ENCODE data around the gene LRRC36.

The LRRC36 gene

DNA sequence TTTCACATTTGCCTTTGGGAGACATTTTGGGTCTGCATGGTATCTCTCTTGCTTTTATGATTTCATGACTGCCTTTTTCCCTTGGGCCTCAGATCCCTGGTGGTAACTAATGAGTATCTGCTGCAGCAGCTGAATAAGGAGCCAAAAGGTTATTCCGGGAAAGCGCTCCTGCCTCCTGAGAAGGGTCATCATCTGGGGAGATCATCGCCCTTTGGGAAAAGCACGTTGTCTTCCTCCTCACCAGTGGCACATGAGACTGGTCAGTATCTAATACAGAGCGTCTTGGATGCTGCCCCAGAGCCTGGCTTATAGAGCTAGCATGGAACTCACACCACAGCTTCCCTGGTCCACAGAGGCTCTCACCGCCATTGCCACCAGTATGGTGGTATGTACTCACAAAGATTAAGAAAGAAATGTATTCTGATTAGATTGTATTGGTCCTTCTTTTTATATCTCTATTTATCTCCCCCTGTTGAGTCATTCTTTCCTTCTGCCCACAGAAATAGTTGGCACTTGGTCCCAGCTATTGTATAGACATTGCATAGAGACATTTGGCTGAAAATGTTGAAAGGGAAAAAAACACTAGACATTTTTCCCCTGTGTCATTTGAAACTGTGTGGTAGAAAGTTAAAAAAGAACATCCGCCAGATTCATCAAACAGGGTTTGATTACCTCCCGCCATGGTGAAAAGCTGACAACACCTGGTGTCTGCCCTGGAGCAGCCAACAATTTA is 58.3 kb downstream of the LRRC36 start:
- no peaks in the 10 kb centered on the region for H3K36me3 ChIP-seq
- DNase-seq = no peak
- H3K27me3 ChIP-seq = peaks cover 0 to 4% of the 10 kb centered on the region in 2 donors
- H3K27ac ChIP-seq = no peak overlapping the region
- intact Hi-C loops (cut with DNase I; ENCODE audit: low total_unique reads) = no loop called here
- H3K9me3 ChIP-seq = no peaks in the 10 kb centered on the region
- no peak for TF ChIP-seq CTCF (IDR thresholded peaks at IDR 0.05)
- no peak overlapping the region for H3K4me3 ChIP-seq
- no peaks in the 10 kb centered on the region for H3K4me1 ChIP-seq

GRCh38 chr16:67386861-67387455 is 60.3 kb downstream of the LRRC36 start:
- Histone ChIP-seq H3K27me3 (peaks cover 0 to 20% of the 10 kb centered on the region in 2 donors), H3K36me3 (no peaks in the 10 kb centered on the region), H3K4me1 (peaks cover 0 to 5% (median 0%) of the 10 kb centered on the region in 4 donors), H3K4me3 (no peak overlapping the region), H3K9me3 (no peaks in the 10 kb centered on the region), H3K27ac (no peak overlapping the region)
- intact Hi-C loops (cut with DNase I; ENCODE audit: low total_unique reads) = no loop called here
- TF ChIP-seq CTCF (IDR thresholded peaks at IDR 0.05) = no peak
- DNase-seq = no peak

GRCh38 chr16:67387479-67388079 is 61.0 kb downstream of the LRRC36 start:
- intact Hi-C loops (cut with DNase I; ENCODE audit: low total_unique reads) = no loop called here
- TF ChIP-seq CTCF (IDR thresholded peaks at IDR 0.05) = no peak
- Histone ChIP-seq H3K9me3 (no peaks in the 10 kb centered on the region), H3K4me3 (no peak overlapping the region), H3K36me3 (no peaks in the 10 kb centered on the region), H3K4me1 (peaks cover 0 to 9% (median under 1%) of the 10 kb centered on the region in 4 donors), H3K27ac (no peak overlapping the region), H3K27me3 (peaks cover 0 to 25% of the 10 kb centered on the region in 2 donors)
- no peak for DNase-seq

- no peak for TF ChIP-seq CTCF (IDR thresholded peaks at IDR 0.05)
- DNase-seq = no peak
- H3K36me3 ChIP-seq = no peaks in the 10 kb centered on the region
- H3K4me3 ChIP-seq = no peak overlapping the region
- intact Hi-C loops (cut with DNase I; ENCODE audit: low total_unique reads) = no loop called here
- H3K27me3 ChIP-seq = peaks cover 0 to 31% of the 10 kb centered on the region in 2 donors
- no peaks in the 10 kb centered on the region for H3K9me3 ChIP-seq
- H3K27ac ChIP-seq = no peak overlapping the region
- H3K4me1 ChIP-seq = peaks cover 0 to 15% (median 6%) of the 10 kb centered on the region in 4 donors
These were observed 61.6 kb downstream of the LRRC36 start for GRCh38 chr16:67388191-67388590.

DNA sequence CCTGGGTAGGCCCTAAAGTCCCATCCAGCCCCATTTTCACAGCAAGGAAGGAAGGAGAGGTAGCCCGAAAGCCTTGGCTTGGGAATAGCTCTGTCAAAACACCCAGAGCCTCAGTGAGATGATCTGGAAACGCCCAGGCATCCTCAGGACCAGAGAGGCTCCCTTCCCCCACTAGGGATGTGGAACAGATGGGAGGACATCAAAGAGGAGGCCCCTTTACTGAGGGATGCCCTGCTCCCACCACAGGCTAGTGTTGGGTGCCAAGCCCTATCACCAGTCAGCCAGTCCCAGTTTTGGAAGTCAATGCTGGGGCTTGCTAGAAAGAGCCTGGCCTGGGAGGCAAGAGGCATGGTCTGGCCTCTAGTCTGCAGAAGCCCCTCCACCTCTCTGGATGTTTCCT is 62.0 kb downstream of the LRRC36 start:
- no peak for TF ChIP-seq CTCF (IDR thresholded peaks at IDR 0.05)
- no peak overlapping the region for H3K27ac ChIP-seq
- H3K4me3 ChIP-seq = no peak overlapping the region
- no peaks in the 10 kb centered on the region for H3K36me3 ChIP-seq
- H3K4me1 ChIP-seq = peaks cover 0 to 19% (median 10%) of the 10 kb centered on the region in 4 donors
- H3K9me3 ChIP-seq = no peaks in the 10 kb centered on the region
- peaks cover 0 to 35% of the 10 kb centered on the region in 2 donors for H3K27me3 ChIP-seq
- intact Hi-C loops (cut with DNase I; ENCODE audit: low total_unique reads) = no loop called here
- DNase-seq = no peak
